Activated T-cell treated with anti-CD3 and anti-CD28 coated beads, Interleukin-2, amount 50 U/mL, for 1 hour (primary cell): Measurements from ENCODE around the gene DNAL1.

Source experiments
- DNase-seq: peaks from one replicate; pipeline ENCODE4 v3.0.0-alpha.2; 2020

Gene DNAL1

GRCh38 chr14:73725116-73726024 is 80.6 kb downstream of the DNAL1 start:
- DNase-seq, result no peak

- DNase-seq, result no peak
Observed at GRCh38 chr14:73726025-73726961, 81.5 kb downstream of the DNAL1 start.

GRCh38 chr14:73727166-73727565 is 82.4 kb downstream of the DNAL1 start:
- no peak for DNase-seq

GRCh38 chr14:73728717-73729330 is 84.0 kb downstream of the DNAL1 start:
- DNase-seq, result peak; percentile 87

- DNase-seq, result no peak
Observed at GRCh38 chr14:73729556-73730265, 84.9 kb downstream of the DNAL1 start.

GRCh38 chr14:73731111-73731510 is 86.3 kb downstream of the DNAL1 start:
- no peak for DNase-seq

- DNase-seq, result no peak
Observed at GRCh38 chr14:73732006-73732405, 87.2 kb downstream of the DNAL1 start.

- DNase-seq, result no peak
Observed at GRCh38 chr14:73736842-73737241, 92.1 kb downstream of the DNAL1 start.

- DNase-seq, result no peak
Observed at GRCh38 chr14:73738518-73739173, 93.9 kb downstream of the DNAL1 start.

GRCh38 chr14:73739174-73739898 is 94.5 kb downstream of the DNAL1 start:
- DNase-seq, result no peak

- no peak for DNase-seq
Observed at GRCh38 chr14:73739899-73740617, 95.3 kb downstream of the DNAL1 start.

GRCh38 chr14:73740618-73741326 is 96.0 kb downstream of the DNAL1 start:
- no peak for DNase-seq

GRCh38 chr14:73741386-73741875 is 96.6 kb downstream of the DNAL1 start:
- peak; percentile 71 for DNase-seq

- no peak for DNase-seq
Observed at GRCh38 chr14:73741876-73742519, 97.2 kb downstream of the DNAL1 start.

GRCh38 chr14:73742520-73743238 is 97.9 kb downstream of the DNAL1 start:
- DNase-seq, result no peak

- DNase-seq, result peak; percentile 66
Observed at GRCh38 chr14:73743431-73743931, 98.7 kb downstream of the DNAL1 start.

- no peak for DNase-seq
Observed at GRCh38 chr14:73744175-73744867, 99.5 kb downstream of the DNAL1 start.
